ENCODE results near the gene PCSK2. TPM values are rescaled to one million over a fixed set of nuclear protein-coding genes. Genes with fewer than 3 reads are reported as not detected.
A peak's percentile ranks its signal among the peaks of the same experiment; 100 is the strongest.

PCSK2 gene
- total and polyA plus RNA-seq, 2 of the 8 experiments (the other 6 are each of a cell fraction or from before 2014, with no cell fraction given), result 1.9 to 4.2 TPM

GRCh38 chr20:17505636-17506517, 279.0 kb downstream of the PCSK2 start:
- Histone ChIP-seq H3K27ac (ENCODE audit: low read depth, low read length) (no peak overlapping the region), H3K4me3 (ENCODE audit: extremely low read depth in 1 of 4, insufficient read depth in 2 of 4, low read depth in 3 of 4, low read length in 4 of 4) (peak overlapping the region in 2 of 4 experiments; percentile 50 to 55; a peak in 4 of 8 replicates), H4K20me1 (replicated peaks in 1 of 2; ENCODE audit: control insufficient read depth in 1 of 2, insufficient read depth in 2 of 2, low read length in 2 of 2) (no peaks in the 10 kb centered on the region), H3K23me2 (ENCODE audit: low read depth, low read length) (no peaks in the 10 kb centered on the region; the same call in 1 of the 2 replicates), H3K4me2 (ENCODE audit: insufficient read depth in 1 of 2, low read depth in 2 of 2, low read length in 2 of 2) (peak overlapping the region; percentile 21 to 81), H2AFZ (ENCODE audit: low read length) (peak overlapping the region; percentile 60; the same call in 1 of the 2 replicates), H3K36me3 (ENCODE audit: control insufficient read depth in 2 of 4, insufficient read depth in 4 of 4, low read length in 3 of 4) (no peaks in the 10 kb centered on the region), H3K4me1 (replicated peaks in 1 of 4; ENCODE audit: control insufficient read depth in 3 of 4, insufficient read depth in 4 of 4, low read length in 3 of 4) (peaks cover 0 to 10% (median 3%) of the 10 kb centered on the region in 4 experiments; a peak in 4 of 7 replicates), H4K5ac (ENCODE audit: insufficient read length, low read depth, low read length) (no peak overlapping the region), H3K79me1 (ENCODE audit: low read depth, low read length) (no peaks in the 10 kb centered on the region), H3K14ac (ENCODE audit: insufficient read length) (no peak overlapping the region), H3K79me2 (ENCODE audit: control insufficient read depth in 1 of 2, insufficient read depth in 2 of 2, low read length in 2 of 2) (no peaks in the 10 kb centered on the region), H3K27me3 (replicated peaks in 1 of 4; ENCODE audit: control insufficient read depth in 3 of 4, extremely low read depth in 1 of 4, insufficient read depth in 3 of 4, low read length in 3 of 4) (peaks cover 0 to 9% (median 1%) of the 10 kb centered on the region in 4 experiments; a peak in 3 of 7 replicates), H4K91ac (replicated peaks; ENCODE audit: insufficient read length, low read length) (peak overlapping the region; percentile 61), H3K9ac (replicated peaks in 1 of 4; ENCODE audit: extremely low read depth in 1 of 4, low read depth in 3 of 4, low read length in 3 of 4) (no peak overlapping the region), H3K4ac (replicated peaks; ENCODE audit: insufficient read length, low read depth, low read length) (no peak overlapping the region), H2BK15ac (ENCODE audit: low read length) (no peak overlapping the region; the same call in 1 of the 2 replicates), H2BK20ac (ENCODE audit: low read length) (no peak overlapping the region; the same call in 1 of the 2 replicates), H2BK120ac (replicated peaks; ENCODE audit: low read depth, low read length) (no peak overlapping the region), H3K56ac (replicated peaks; ENCODE audit: insufficient read length, low read depth, low read length) (no peak overlapping the region), H3K23ac (ENCODE audit: insufficient read length) (no peak overlapping the region), H3K9me3 (ENCODE audit: insufficient read depth in 2 of 2, low read depth in 1 of 2, low read length in 1 of 2) (no peaks in the 10 kb centered on the region), H2AK5ac (ENCODE audit: low read depth, low read length) (no peak overlapping the region), H3K18ac (ENCODE audit: extremely low read depth, low read length) (peak overlapping the region; percentile 52; the same call in 1 of the 2 replicates), H2BK12ac (ENCODE audit: low read depth, low read length) (peak overlapping the region; percentile 71; the same call in 1 of the 2 replicates), H2BK5ac (ENCODE audit: low read depth, low read length) (no peak overlapping the region), H4K8ac (ENCODE audit: extremely low read depth, insufficient read depth, low read length) (peak overlapping the region; percentile 92; the same call in 1 of the 2 replicates)
- 92% methylated on average over 19 of the region's 19 CpGs; no CpG with 5 or more reads in 1 of the 2 experiments for WGBS, 2 experiments (ENCODE audit: extremely low coverage in 1 of 2, insufficient coverage in 1 of 2, insufficient read length in 1 of 2, insufficient replicate concordance in 2 of 2, low coverage in 1 of 2, low lambda C conversion rate in 2 of 2, missing lambda C conversion rate in 1 of 2)
- FAIRE-seq (no peak), DNase-seq (ENCODE audit: low read depth in 1 of 2, low spot score in 2 of 2) (no peak)
- ChIA-PET POLR2A (ENCODE audit: partially characterized antibody) (interaction anchor here (0.8 to 2.2 kb wide), 9 partner anchors 8 to 434 kb away, joined by 3 to 10 read pairs (median 5); partner anchors contain the start of genes BFSP1 and DSTN), CTCF (ENCODE audit: partially characterized antibody) (interaction anchor here (0.6 to 7.5 kb wide), 42 partner anchors 8 to 704 kb away, joined by 3 to 114 read pairs (median 5); no protein-coding TSS in a partner anchor)
- TF ChIP-seq SIN3A (conservative IDR thresholded peaks at IDR 0.05 in 1 of 2, IDR thresholded peaks at IDR 0.05 in 1 of 2; ENCODE audit: low read depth in 1 of 2, low read length in 2 of 2), result no peak
- no peak for TF ChIP-seq HDAC2 (IDR thresholded peaks at IDR 0.05; ENCODE audit: borderline replicate concordance in 1 of 2, low read depth in 2 of 2, low read length in 2 of 2)
- no peak for TF ChIP-seq POLR2AphosphoS5 (IDR thresholded peaks at IDR 0.05; ENCODE audit: low read depth, low read length)
- TF ChIP-seq, protein P1, sequence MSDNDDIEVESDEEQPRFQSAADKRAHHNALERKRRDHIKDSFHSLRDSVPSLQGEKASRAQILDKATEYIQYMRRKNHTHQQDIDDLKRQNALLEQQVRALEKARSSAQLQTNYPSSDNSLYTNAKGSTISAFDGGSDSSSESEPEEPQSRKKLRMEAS (IDR thresholded peaks at IDR 0.05), result no peak
- TF ChIP-seq CBX8 (IDR thresholded peaks at IDR 0.05; ENCODE audit: borderline replicate concordance, low read depth, low read length), result no peak
- TF ChIP-seq SP1 (IDR thresholded peaks at IDR 0.05; ENCODE audit: low read depth, low read length), result no peak
- TF ChIP-seq TCF12 (IDR thresholded peaks at IDR 0.05; ENCODE audit: low read depth, low read length), result no peak
- TF ChIP-seq PHF8 (conservative IDR thresholded peaks at IDR 0.05; ENCODE audit: low read depth, low read length), result no peak
- TF ChIP-seq SIX5 (IDR thresholded peaks at IDR 0.05; ENCODE audit: low read depth, low read length), result no peak
- no peak for TF ChIP-seq YY1 (IDR thresholded peaks at IDR 0.05; ENCODE audit: low read depth, low read length)

All from H1 (cell line).